WTC11 (cell line): ENCODE data around the gene KDSR. TPM values are rescaled to one million over a fixed set of nuclear protein-coding genes. Genes with fewer than 3 reads are reported as not detected.

Experiments
- AR ChIP-seq: fragments of 250-450 bp; sonication (Bioruptor Pico); IDR thresholded peaks from 2 replicates; pipeline ENCODE4 v1.9.0; 2021; ENCODE audit warnings: mild to moderate bottlenecking
- ATF1 ChIP-seq: sonication (generic); formaldehyde crosslinking; IDR thresholded peaks from 2 replicates; pipeline ENCODE4 v1.8.1; 2023; ENCODE audit warnings: mild to moderate bottlenecking, moderate library complexity, missing genetic modification reagents
- ATF2 ChIP-seq: sonication (generic); formaldehyde crosslinking; IDR thresholded peaks from 2 replicates; pipeline ENCODE4 v1.8.1; 2022; ENCODE audit warnings: low read depth, missing genetic modification reagents, borderline replicate concordance
- ATF3 ChIP-seq: sonication (generic); formaldehyde crosslinking; conservative IDR thresholded peaks from 2 replicates; pipeline ENCODE4 v1.8.1; 2022; ENCODE audit warnings: mild to moderate bottlenecking, missing genetic modification reagents
- ATF6 ChIP-seq: sonication (generic); formaldehyde crosslinking; IDR thresholded peaks from 2 replicates; pipeline ENCODE4 v1.8.1; 2023; ENCODE audit warnings: mild to moderate bottlenecking, missing genetic modification reagents
- CDX4 ChIP-seq: fragments of 250-450 bp; sonication (Bioruptor Pico); IDR thresholded peaks from 2 replicates; pipeline ENCODE4 v1.9.0; 2021; ENCODE audit warnings: moderate library complexity, mild to moderate bottlenecking, inconsistent platforms, borderline replicate concordance
- CREB1 ChIP-seq: sonication (generic); formaldehyde crosslinking; IDR thresholded peaks from 2 replicates; pipeline ENCODE4 v1.8.0; 2023; ENCODE audit warnings: mild to moderate bottlenecking, missing genetic modification reagents
- E2F4 ChIP-seq: sonication (generic); formaldehyde crosslinking; IDR thresholded peaks from 2 replicates; pipeline ENCODE4 v1.8.1; 2022; ENCODE audit warnings: low read depth, mild to moderate bottlenecking, moderate library complexity, missing genetic modification reagents, borderline replicate concordance
- ERG ChIP-seq: fragments of 250-450 bp; sonication (Bioruptor Pico); IDR thresholded peaks from 2 replicates; pipeline ENCODE4 v1.8.0; 2021; ENCODE audit warnings: mild to moderate bottlenecking
- ESRRA ChIP-seq: sonication (generic); formaldehyde crosslinking; IDR thresholded peaks from 2 replicates; pipeline ENCODE4 v1.8.1; 2022; ENCODE audit warnings: mild to moderate bottlenecking, missing genetic modification reagents, borderline replicate concordance
- ETV6 ChIP-seq: sonication (generic); formaldehyde crosslinking; IDR thresholded peaks from 2 replicates; pipeline ENCODE4 v1.8.1; 2022; ENCODE audit warnings: mild to moderate bottlenecking, missing genetic modification reagents
- FOXP1 ChIP-seq: sonication (generic); formaldehyde crosslinking; IDR thresholded peaks from 2 replicates; pipeline ENCODE4 v1.8.0; 2022; ENCODE audit warnings: missing genetic modification reagents, mild to moderate bottlenecking, moderate library complexity, borderline replicate concordance
- MYBL2 ChIP-seq: sonication (generic); formaldehyde crosslinking; IDR thresholded peaks from 2 replicates; pipeline ENCODE4 v1.8.1; 2023; ENCODE audit warnings: mild to moderate bottlenecking, moderate library complexity, missing genetic modification reagents
- NFATC4 ChIP-seq: fragments of 250-450 bp; sonication (Bioruptor Pico); IDR thresholded peaks from 2 replicates; pipeline ENCODE4 v1.9.0; 2021; ENCODE audit warnings: mild to moderate bottlenecking
- RELA ChIP-seq: sonication (generic); formaldehyde crosslinking; IDR thresholded peaks from 2 replicates; pipeline ENCODE4 v1.8.1; 2022; ENCODE audit warnings: missing genetic modification reagents, mild to moderate bottlenecking, borderline replicate concordance
- RORB ChIP-seq: fragments of 250-450 bp; sonication (Bioruptor Pico); IDR thresholded peaks from 2 replicates; pipeline ENCODE4 v1.9.0; 2021; ENCODE audit warnings: mild to moderate bottlenecking
- SMAD3 ChIP-seq: sonication (generic); formaldehyde crosslinking; IDR thresholded peaks from 2 replicates; pipeline ENCODE4 v1.8.0; 2022; ENCODE audit warnings: missing genetic modification reagents, mild to moderate bottlenecking, borderline replicate concordance
- SP1 ChIP-seq: sonication (generic); formaldehyde crosslinking; conservative IDR thresholded peaks from 2 replicates; pipeline ENCODE4 v1.8.1; 2022; ENCODE audit warnings: missing genetic modification reagents
- TEAD4 ChIP-seq: sonication (generic); formaldehyde crosslinking; IDR thresholded peaks from 2 replicates; pipeline ENCODE4 v1.8.0; 2022; ENCODE audit warnings: mild to moderate bottlenecking, missing genetic modification reagents
- ZNF219 ChIP-seq: sonication (generic); formaldehyde crosslinking; IDR thresholded peaks from 2 replicates; pipeline ENCODE4 v1.8.0; 2023; ENCODE audit warnings: missing genetic modification reagents, mild to moderate bottlenecking, borderline replicate concordance
- ZNF512 ChIP-seq: sonication (generic); formaldehyde crosslinking; IDR thresholded peaks from 2 replicates; pipeline ENCODE4 v1.8.1; 2022; ENCODE audit warnings: missing genetic modification reagents, borderline replicate concordance
- ZNF671 ChIP-seq: fragments of 250-450 bp; sonication (Bioruptor Pico); IDR thresholded peaks from 2 replicates; pipeline ENCODE4 v1.8.0; 2021; ENCODE audit warnings: mild to moderate bottlenecking
- ZSCAN18 ChIP-seq: fragments of 250-450 bp; sonication (Bioruptor Pico); IDR thresholded peaks from 2 replicates; pipeline ENCODE4 v2.1.2; 2022; ENCODE audit warnings: mild to moderate bottlenecking, moderate library complexity
- total RNA-seq: library from RNA; stranded (reverse); gene quantifications from 3 replicates; pipeline ENCODE4 v1.2.3, GENCODE V29; 2021

Gene KDSR
- total RNA-seq, 1 experiment from 2014 or later = 51.8 TPM

- no peak for TF ChIP-seq AR (CRISPR knock-in tag)
- 0 out of 2 replicates have a peak, but pooled peaks have one; percentile 38 for TF ChIP-seq SP1 (CRISPR knock-in tag)
- 0 out of 2 replicates have a peak, but pooled peaks have one; percentile 36 for TF ChIP-seq RELA (CRISPR knock-in tag)
- no peak for TF ChIP-seq ZSCAN18 (CRISPR knock-in tag)
- 0 out of 2 replicates have a peak, but pooled peaks have one; percentile 50 for TF ChIP-seq SMAD3
- no peak for TF ChIP-seq ZNF671 (CRISPR knock-in tag)
- TF ChIP-seq ERG (CRISPR knock-in tag) = no peak
- no peak for TF ChIP-seq ATF6 (CRISPR knock-in tag)
- TF ChIP-seq ZNF219 = no peak
- TF ChIP-seq MYBL2 (CRISPR knock-in tag) = no peak
- no peak for TF ChIP-seq ZNF512
- no peak for TF ChIP-seq NFATC4 (CRISPR knock-in tag)
- TF ChIP-seq ATF2 = no peak
- TF ChIP-seq E2F4 (CRISPR knock-in tag) = no peak
- TF ChIP-seq TEAD4 (CRISPR knock-in tag) = no peak
- no peak for TF ChIP-seq ESRRA (CRISPR knock-in tag)
- no peak for TF ChIP-seq RORB (CRISPR knock-in tag)
- TF ChIP-seq CDX4 (CRISPR knock-in tag) = no peak
- no peak for TF ChIP-seq ATF3
- no peak for TF ChIP-seq ATF1 (CRISPR knock-in tag)
- TF ChIP-seq ETV6 (CRISPR knock-in tag) = peak; percentile 41; the same call in 1 of the 2 replicates
- peak; percentile 39; the same call in 1 of the 2 replicates for TF ChIP-seq CREB1 (CRISPR knock-in tag)
- peak; percentile 88 for TF ChIP-seq FOXP1 (CRISPR knock-in tag)
Observed at GRCh38 chr18:63317982-63318888, 48.8 kb downstream of the KDSR start (continued).
